Amniotic epithelial cell (primary cell): ENCODE results near the gene SLC27A5.
"Not testable (repeated sequence)": the region's sequence is repeated elsewhere in the genome, so short reads cannot be mapped to it uniquely, and the experiment has no call there.

Experiments
- DNase-seq: peaks from one replicate; pipeline ENCODE4 v3.0.0-alpha.2; 2010; ENCODE audit warnings: low read depth

SLC27A5 gene

DNA sequence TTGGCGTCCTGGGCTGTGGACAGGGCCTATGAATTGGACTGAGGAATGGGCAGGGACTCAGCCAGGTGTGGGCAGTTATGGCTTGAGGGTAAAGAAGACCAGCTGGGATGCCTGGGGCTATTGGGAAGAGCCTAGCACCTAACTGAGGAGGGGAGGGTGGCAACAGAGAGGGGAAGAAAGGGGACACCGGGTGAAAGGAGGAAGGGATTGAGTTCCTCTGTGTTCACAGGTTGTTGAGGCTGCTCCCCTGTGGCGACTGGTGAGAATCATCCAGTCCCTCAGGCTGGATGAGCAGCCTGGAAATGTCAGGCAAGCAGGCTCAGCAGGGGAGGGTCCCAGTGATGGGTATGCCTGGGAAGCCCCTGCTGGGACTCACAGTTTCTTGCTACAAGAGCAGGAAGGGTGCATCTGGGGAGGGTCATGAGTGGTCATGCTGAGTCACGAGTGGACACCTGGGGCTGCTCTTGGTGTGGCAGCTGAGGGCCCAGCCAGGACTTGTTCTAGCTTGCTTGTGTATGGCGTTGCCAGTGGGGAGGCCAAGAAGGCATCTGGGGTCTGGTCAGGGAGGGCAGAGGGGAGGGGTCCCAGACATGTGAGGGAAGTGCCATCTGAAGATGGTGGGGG, 43.5 kb downstream of the SLC27A5 start:
- no peak for DNase-seq

DNA sequence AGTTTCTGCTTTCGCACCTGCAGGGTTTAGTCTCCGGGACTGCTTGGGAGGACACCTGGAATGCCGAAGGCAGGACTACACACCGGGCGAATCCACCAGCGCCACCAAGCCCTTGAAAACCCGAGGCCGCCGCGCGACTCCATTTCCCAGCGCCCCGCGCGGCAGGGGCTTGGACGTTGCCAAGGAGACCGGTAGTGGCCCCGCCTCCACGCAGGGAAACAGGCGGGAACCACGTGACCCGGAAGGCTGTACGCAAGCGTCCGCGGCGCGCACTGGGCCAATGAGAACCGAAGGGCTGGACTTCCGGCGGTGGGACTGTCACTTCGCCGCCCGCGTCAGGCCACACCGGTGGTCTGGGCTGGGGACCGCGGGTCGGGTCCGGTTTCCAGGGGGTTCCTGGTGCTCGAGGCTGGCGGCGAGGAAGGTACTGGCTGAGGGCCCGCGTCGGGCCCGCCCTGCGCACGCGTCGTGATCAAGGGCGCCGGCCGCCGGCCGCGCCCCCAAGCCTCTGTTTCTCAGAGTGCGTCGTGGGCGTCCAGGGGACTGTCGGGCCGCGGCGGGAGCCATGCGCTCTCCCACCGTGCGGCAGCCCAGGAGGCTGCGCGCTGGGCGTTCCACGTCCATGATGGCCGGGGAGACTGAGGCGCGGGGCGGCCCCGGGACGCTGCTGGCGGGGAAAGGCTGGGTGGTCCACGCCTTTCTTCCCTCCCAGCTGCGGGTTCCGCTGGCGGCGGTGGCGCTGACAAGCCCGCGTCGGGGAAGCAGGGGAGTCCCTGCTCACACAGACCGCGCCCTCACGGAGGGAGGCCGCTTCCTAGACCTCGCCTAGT, 44.8 kb downstream of the SLC27A5 start, which contains the start of gene ZNF324:
Gene ZNF324, plus strand, starts transcription at position 321 of the 830 bp plus-strand sequence. CDS start 2,106 bp downstream, outside the sequence.
- peak; percentile 88 for DNase-seq

DNA sequence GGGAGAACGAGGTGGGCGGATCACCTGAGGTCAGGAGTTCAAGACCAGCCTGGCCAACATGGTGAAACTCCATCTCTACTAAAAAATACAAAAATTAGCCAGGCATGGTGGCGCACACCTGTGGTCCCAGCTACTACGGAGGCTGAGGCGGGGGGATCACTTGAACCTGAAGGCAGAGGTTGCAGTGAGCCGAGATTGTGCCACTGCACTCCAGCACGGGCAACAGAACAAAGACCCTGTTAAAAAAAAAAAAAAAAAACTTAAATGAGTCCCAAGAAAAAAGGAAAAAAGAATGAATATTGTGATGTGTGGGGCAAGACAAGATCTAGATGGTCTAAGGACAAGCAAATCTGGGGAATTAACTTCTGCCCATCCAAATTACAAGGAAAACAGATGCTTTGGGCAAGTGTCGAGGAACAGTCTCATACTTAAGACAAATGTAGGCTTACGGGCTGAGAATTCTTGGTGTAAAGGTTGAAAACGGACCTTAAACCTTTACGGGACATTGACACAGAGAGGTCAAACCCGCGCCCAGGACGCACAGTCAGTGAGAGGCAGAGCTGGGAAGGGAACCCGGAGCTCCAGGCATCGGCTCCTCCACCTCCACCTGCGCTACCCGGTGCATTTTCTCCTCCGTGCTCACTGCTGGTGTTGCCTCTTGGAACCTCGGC, 45.6 kb downstream of the SLC27A5 start:
- no peak for DNase-seq

DNA sequence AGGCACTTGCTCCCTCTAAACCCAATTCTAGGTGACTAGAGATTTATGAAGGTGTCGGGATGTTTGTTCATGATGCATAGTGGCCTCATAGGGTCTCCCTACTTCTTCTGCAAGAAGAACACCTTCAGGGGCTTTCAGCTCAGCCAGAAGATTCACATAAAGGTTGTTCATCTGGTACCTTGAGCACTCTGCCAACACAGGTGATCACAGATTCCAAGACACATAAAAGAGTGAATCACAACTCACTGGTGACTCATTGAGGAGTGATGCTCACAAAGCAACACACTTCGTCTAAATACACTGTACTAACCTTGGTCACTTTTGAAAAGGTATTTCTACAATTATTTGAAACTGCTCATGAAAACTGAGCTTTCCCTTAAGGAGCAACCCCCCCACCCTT, 51.8 kb downstream of the SLC27A5 start:
- no peak for DNase-seq

DNA sequence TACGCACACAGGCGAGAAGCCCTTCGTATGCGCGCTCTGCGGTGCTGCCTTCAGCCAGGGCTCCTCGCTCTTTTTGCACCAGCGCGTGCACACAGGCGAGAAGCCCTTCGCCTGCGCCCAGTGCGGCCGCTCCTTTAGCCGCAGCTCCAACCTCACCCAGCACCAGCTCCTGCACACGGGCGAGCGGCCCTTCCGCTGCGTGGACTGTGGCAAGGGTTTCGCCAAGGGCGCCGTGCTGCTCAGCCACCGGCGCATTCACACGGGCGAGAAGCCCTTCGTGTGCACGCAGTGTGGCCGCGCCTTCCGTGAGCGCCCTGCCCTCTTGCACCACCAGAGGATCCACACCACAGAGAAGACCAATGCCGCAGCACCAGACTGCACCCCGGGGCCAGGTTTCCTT, 55.7 kb downstream of the SLC27A5 start:
- DNase-seq, result no peak

DNA sequence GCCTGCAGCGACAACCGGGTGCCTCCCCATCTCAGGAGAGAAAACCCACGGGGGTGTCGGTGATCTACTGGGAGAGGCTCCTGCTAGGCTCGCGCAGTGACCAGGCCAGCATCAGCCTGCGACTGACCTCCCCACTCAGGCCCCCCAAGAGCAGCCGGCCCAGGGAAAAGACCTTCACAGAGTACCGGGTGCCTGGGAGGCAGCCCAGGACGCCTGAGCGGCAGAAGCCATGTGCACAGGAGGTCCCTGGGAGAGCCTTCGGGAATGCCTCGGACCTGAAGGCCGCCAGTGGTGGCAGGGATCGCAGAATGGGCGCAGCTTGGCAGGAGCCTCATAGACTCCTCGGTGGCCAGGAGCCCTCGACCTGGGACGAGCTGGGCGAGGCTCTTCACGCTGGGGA, 56.5 kb downstream of the SLC27A5 start:
- DNase-seq, result no peak

DNA sequence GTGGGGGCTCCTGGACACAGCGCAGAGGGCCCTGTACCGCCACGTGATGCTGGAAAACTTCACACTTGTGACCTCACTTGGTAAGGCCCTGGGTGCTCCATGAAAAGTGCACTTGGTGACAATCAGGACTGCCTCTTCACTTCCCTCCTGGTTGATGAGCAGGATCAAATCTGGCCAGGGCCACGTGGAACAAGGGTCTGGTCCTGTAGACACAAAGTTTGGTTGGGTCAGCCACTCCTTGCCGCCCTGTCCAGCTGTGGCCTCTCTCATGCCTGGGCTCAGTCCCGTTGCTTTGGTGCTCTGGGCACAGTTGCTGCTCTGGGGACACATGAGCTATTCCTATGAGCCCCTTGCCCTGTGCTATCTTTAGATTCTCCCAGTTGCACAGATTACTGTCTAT, 58.0 kb downstream of the SLC27A5 start:
- no peak for DNase-seq

DNA sequence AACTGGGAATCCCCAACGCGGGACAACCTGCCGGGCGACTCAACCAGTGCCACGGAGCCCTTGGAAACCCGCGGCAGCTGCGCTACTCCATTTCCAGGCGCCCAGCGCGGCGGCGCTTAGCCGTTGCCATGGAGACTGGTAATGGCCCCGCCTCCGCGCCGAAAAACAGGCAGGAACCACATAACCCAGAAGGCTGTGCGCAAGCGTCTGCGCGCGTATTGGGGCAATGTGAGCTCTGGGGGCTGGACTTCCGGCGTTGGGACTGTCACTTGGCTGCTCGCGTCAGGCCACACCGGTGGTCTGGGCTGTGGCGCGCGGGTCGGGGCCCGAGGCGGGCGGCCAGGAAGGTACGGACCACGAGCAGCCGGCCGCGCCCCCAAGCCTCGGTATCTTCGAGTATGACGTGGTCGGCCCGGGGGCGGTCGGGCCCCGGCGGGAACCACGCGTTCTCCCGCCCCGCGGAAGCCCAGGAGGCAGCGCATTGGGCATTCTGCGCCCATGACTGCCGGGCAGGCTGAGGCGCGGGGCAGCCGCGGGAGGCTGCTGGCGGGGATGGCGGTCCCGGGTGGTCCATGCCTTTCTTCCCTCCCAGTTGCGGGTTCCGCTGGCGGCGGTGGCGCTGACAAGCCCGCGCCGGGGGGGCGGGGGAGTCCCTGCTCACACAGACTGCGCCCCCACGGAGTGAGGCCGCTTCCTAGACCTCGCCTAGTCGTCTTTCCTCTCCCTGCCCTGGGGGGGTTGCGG, 60.3 kb downstream of the SLC27A5 start, which contains the start of gene ZNF324B:
Gene ZNF324B, plus strand, starts transcription at position 265 of the 744 bp plus-strand sequence. CDS start 2,080 bp downstream, outside the sequence.
- DNase-seq, result peak; percentile 90

DNA sequence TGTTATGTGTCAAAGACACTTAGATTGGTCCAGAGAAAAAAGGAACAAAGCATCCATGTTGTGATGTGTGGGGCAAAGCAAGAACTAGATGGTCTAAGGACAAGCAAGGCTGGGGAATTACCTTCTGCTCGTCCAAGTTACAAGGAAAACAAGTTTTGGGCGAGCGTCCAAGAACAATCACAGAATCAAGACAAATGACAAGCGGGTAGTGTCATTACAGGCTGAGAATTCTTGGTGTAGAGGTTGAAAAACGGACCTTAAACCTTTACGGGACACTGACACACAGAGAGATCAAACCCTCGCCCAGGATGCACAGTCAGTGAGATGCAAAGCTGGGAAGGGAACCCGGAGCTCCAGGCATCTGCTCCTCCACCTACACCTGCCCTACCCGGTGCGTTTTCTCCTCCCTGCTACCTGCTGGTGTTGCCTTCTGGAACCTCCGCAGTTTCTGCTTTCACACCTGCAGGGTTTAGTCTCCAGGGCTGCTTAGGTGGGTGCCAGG, 60.9 kb downstream of the SLC27A5 start:
- DNase-seq, result no peak

DNA sequence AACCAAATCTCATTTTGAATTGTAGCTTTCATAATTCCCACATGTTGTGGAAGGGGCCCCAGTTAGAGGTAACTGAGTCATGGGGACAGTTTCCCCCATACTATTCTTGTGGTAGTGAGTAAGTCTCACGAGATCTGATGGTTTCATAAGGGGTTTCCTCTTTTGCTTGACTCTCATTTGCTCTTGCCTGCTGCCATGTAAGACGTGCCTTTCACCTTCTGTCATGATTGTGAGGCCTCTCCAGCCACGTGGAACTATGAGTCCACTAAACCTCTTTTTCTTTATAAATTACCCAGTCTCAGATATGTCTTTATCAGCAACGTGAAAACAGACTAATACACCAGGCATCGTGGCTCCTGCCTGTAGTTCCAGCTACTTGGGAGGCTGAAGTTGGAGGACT, 61.8 kb downstream of the SLC27A5 start:
- DNase-seq, result not testable (repeated sequence)

DNA sequence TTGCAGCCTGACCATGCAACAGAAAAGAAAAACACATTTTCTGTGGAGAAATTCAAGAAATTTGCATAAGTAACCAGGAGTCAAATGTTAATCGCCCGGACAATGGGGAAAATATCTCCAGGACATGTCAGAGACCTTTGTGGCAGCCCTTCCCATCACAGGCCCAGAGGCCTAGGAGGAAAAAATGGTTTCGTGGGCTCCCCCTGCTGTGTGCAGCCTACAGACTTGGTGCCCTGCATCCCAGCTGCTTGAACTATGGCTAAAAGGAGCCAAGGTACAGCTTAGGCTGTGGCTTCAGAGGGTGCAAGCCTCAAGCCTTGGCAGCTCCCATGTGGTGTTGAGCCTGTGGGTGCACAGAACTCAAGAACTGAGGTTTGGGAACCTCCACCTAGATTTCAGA, 62.9 kb downstream of the SLC27A5 start:
- not testable (repeated sequence) for DNase-seq
